ENCODE measurements around the gene CAMK4. TPM values are rescaled to one million over a fixed set of nuclear protein-coding genes. Genes with fewer than 3 reads are reported as not detected.

CAMK4 gene
- polyA plus RNA-seq, 1 donor from 2014 or later: 16.6 TPM

- no peaks in the 10 kb centered on the region for H4K20me1 ChIP-seq (ENCODE audit: insufficient read depth)
- no peak overlapping the region for H2AFZ ChIP-seq (ENCODE audit: low read depth, low read length)
- peak overlapping the region; percentile 78 for H3K9ac ChIP-seq (ENCODE audit: low read length)
- H3K4me2 ChIP-seq (ENCODE audit: low read length): peak overlapping the region; percentile 46
- peaks cover 56% of the 10 kb centered on the region for H3K79me2 ChIP-seq (replicated peaks; ENCODE audit: insufficient read depth, low read length)
- H3K9me2 ChIP-seq (ENCODE audit: insufficient read depth, low read length): no peaks in the 10 kb centered on the region
- H3K36me3 ChIP-seq (ENCODE audit: insufficient read depth, low read length): no peaks in the 10 kb centered on the region
- TF ChIP-seq MXI1 (conservative IDR thresholded peaks at IDR 0.05; ENCODE audit: poor library complexity, severe bottlenecking): no peak
- TF ChIP-seq REST (IDR thresholded peaks at IDR 0.05; ENCODE audit: borderline replicate concordance): no peak
- no peak for TF ChIP-seq TAF1 (IDR thresholded peaks at IDR 0.05; ENCODE audit: low read depth)
- TF ChIP-seq POLR2AphosphoS5 (IDR thresholded peaks at IDR 0.05): no peak
- no peak for TF ChIP-seq EP300 (conservative IDR thresholded peaks at IDR 0.05; ENCODE audit: poor library complexity, severe bottlenecking)
- TF ChIP-seq EZH2 (IDR thresholded peaks at IDR 0.05; ENCODE audit: borderline replicate concordance, insufficient read depth, low read length, poor library complexity, severe bottlenecking): no peak
- peaks cover 3% of the 10 kb centered on the region for H3F3A ChIP-seq (ENCODE audit: insufficient read depth, low read length, poor library complexity, severe bottlenecking)
- H3K4me3 ChIP-seq (ENCODE audit: low read length): peak overlapping the region; percentile 83
- H3K27me3 ChIP-seq (ENCODE audit: insufficient read depth, low read depth, low read length): no peaks in the 10 kb centered on the region
- H3K9me3 ChIP-seq (ENCODE audit: low read length): no peaks in the 10 kb centered on the region
- no peak overlapping the region for H3K27ac ChIP-seq (ENCODE audit: low read length)
Observed at GRCh38 chr5:111511174-111511830, 287.1 kb downstream of the CAMK4 start.

GRCh38 chr5:111511831-111512374, 287.7 kb downstream of the CAMK4 start:
- Histone ChIP-seq H3K79me2 (replicated peaks; ENCODE audit: insufficient read depth, low read length) (peaks cover 50% of the 10 kb centered on the region), H3K27me3 (ENCODE audit: insufficient read depth, low read depth, low read length) (no peaks in the 10 kb centered on the region), H3K4me2 (ENCODE audit: low read length) (peak overlapping the region; percentile 46), H3K9me2 (ENCODE audit: insufficient read depth, low read length) (no peaks in the 10 kb centered on the region), H4K20me1 (ENCODE audit: insufficient read depth) (no peaks in the 10 kb centered on the region), H3K4me3 (ENCODE audit: low read length) (peak overlapping the region; percentile 83), H3K36me3 (ENCODE audit: insufficient read depth, low read length) (no peaks in the 10 kb centered on the region), H3K9me3 (ENCODE audit: low read length) (no peaks in the 10 kb centered on the region), H2AFZ (ENCODE audit: low read depth, low read length) (peak overlapping the region; percentile 61), H3F3A (ENCODE audit: insufficient read depth, low read length, poor library complexity, severe bottlenecking) (peaks cover 3% of the 10 kb centered on the region), H3K27ac (ENCODE audit: low read length) (peak overlapping the region; percentile 93), H3K9ac (ENCODE audit: low read length) (peak overlapping the region; percentile 78)
- no peak for TF ChIP-seq RAD21 (conservative IDR thresholded peaks at IDR 0.05)
- no peak for TF ChIP-seq MXI1 (conservative IDR thresholded peaks at IDR 0.05; ENCODE audit: poor library complexity, severe bottlenecking)
- no peak for TF ChIP-seq EZH2 (IDR thresholded peaks at IDR 0.05; ENCODE audit: borderline replicate concordance, insufficient read depth, low read length, poor library complexity, severe bottlenecking)
- no peak for TF ChIP-seq POLR2AphosphoS5 (IDR thresholded peaks at IDR 0.05)
- no peak for TF ChIP-seq SMC3 (conservative IDR thresholded peaks at IDR 0.05; ENCODE audit: poor library complexity)
- TF ChIP-seq EP300 (conservative IDR thresholded peaks at IDR 0.05; ENCODE audit: poor library complexity, severe bottlenecking): no peak
- no peak for TF ChIP-seq REST (IDR thresholded peaks at IDR 0.05; ENCODE audit: borderline replicate concordance)
- TF ChIP-seq TAF1 (IDR thresholded peaks at IDR 0.05; ENCODE audit: low read depth): no peak
- TF ChIP-seq CTCF (IDR thresholded peaks at IDR 0.05; ENCODE audit: poor library complexity, severe bottlenecking): no peak

Data from neural cell (in vitro differentiated cells).